Testis (tissue), 3 donors: ENCODE data around the gene PPAT. TPM values are rescaled to one million over a fixed set of nuclear protein-coding genes. Genes with fewer than 3 reads are reported as not detected.
"Not testable (repeated sequence)": the region's sequence is repeated elsewhere in the genome, so short reads cannot be mapped to it uniquely, and the experiment has no call there.

Experiments used
- DNase-seq: peaks from one replicate; pipeline ENCODE4 v3.0.0-alpha.2; 2019
- H3K27ac ChIP-seq, 2 donors: fragments of 200-600 bp; sonication (generic); one replicate each; pipeline ENCODE4 v1.5.1; 2019
- H3K27me3 ChIP-seq: fragments of 200-600 bp; sonication (generic); one replicate; pipeline ENCODE4 v1.5.1; 2019
- H3K36me3 ChIP-seq: fragments of 200-600 bp; sonication (generic); one replicate; pipeline ENCODE4 v1.5.1; 2017; ENCODE audit warnings: low read depth; ENCODE audit errors: missing control alignments
- H3K4me1 ChIP-seq: fragments of 200-600 bp; sonication (generic); one replicate; pipeline ENCODE4 v1.5.1; 2019
- H3K4me3 ChIP-seq, 2 donors: fragments of 200-600 bp; sonication (generic); one replicate each; pipeline ENCODE4 v1.5.1; 2017 to 2019
- H3K9me3 ChIP-seq: fragments of 200-600 bp; sonication (generic); one replicate; pipeline ENCODE4 v1.5.1; 2017
- POLR2A ChIP-seq: fragments of 450-650 bp; IDR thresholded peaks from one replicate; pipeline ENCODE4 v1.6.1; 2017; ENCODE audit warnings: antibody characterized with exemption, mild to moderate bottlenecking, moderate library complexity
- whole genome bisulfite sequencing, 2 donors: methylation state at CpG; one replicate each; pipeline ENCODE4 v1.1.5; 2018; 5-methylcytosine and 5-hydroxymethylcytosine counted together
- intact Hi-C: fragments of 100-400 bp; cut with DNase I; formaldehyde crosslinking; loops from one replicate; pipeline ENCODE4 v1.15.1; 2023; ENCODE audit warnings: low total_unique reads
- polyA plus RNA-seq: library from polyadenylated mRNA; stranded (reverse); fragments of 350-450 nt; fragmentation: Illumina TruSeq; extraction: RNeasy Lipid Tissue Mini Kit (QIAGEN cat#74804); gene quantifications from one replicate; pipeline ENCODE4 v1.2.3, GENCODE V29; 2014; ENCODE audit warnings: low read depth, low replicate concordance; ENCODE audit not compliant: insufficient read depth
- total RNA-seq, 2 donors: library from RNA; depleted of rRNA; stranded (reverse); fragments of >200 nt; gene quantifications; one replicate each; pipeline ENCODE4 v1.2.3, GENCODE V29; 2016
- TF ChIP-seq, protein P1 (sequence below), 3 experiments: fragments of 450-650 bp in 2 of 3; fragments of 200-600 bp in 1 of 3; sonication (generic) in 1 of 3; IDR thresholded peaks; one replicate each; pipeline ENCODE4 v1.5.1; 2016 to 2019; ENCODE audit warnings: antibody characterized with exemption in 3 of 3, mild to moderate bottlenecking in 2 of 3, moderate library complexity in 1 of 3

Gene PPAT
- total and polyA plus RNA-seq, 3 donors from 2014 or later = 14.9 to 22.5 (median 20.1) TPM

DNA sequence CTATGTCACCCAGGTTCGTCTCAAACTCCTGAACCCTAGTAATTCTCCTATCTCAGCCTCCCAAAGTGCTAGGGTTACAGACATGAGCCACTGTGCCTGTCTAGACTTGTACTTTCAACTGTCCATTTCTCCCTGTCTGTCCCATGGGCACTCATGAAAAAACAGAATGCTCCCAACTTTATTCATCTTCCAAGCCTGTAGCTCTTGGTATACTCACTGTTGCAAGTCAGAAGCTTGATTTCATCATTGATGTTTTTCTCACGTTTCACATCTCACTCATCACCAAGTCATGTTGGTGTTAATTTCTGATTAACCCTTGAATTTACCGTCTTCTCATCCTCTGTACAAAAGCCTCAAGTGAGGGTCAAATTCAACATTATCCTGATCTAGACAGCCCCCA is 24.7 kb upstream of the PPAT start:
- intact Hi-C loops = no loop called here
- H3K36me3 ChIP-seq = no peaks in the 10 kb centered on the region
- no peaks in the 10 kb centered on the region for H3K27me3 ChIP-seq
- H3K9me3 ChIP-seq = no peaks in the 10 kb centered on the region
- H3K27ac ChIP-seq = no peak overlapping the region
- H3K4me1 ChIP-seq = no peaks in the 10 kb centered on the region
- no peak overlapping the region for H3K4me3 ChIP-seq
- no peak for DNase-seq
- 80 to 85% methylated on average over 3 of the region's 3 CpGs for WGBS, 2 donors
- TF ChIP-seq, protein P1, sequence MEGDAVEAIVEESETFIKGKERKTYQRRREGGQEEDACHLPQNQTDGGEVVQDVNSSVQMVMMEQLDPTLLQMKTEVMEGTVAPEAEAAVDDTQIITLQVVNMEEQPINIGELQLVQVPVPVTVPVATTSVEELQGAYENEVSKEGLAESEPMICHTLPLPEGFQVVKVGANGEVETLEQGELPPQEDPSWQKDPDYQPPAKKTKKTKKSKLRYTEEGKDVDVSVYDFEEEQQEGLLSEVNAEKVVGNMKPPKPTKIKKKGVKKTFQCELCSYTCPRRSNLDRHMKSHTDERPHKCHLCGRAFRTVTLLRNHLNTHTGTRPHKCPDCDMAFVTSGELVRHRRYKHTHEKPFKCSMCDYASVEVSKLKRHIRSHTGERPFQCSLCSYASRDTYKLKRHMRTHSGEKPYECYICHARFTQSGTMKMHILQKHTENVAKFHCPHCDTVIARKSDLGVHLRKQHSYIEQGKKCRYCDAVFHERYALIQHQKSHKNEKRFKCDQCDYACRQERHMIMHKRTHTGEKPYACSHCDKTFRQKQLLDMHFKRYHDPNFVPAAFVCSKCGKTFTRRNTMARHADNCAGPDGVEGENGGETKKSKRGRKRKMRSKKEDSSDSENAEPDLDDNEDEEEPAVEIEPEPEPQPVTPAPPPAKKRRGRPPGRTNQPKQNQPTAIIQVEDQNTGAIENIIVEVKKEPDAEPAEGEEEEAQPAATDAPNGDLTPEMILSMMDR (IDR thresholded peaks at IDR 0.05) = no peak
- no peak for TF ChIP-seq POLR2A

DNA sequence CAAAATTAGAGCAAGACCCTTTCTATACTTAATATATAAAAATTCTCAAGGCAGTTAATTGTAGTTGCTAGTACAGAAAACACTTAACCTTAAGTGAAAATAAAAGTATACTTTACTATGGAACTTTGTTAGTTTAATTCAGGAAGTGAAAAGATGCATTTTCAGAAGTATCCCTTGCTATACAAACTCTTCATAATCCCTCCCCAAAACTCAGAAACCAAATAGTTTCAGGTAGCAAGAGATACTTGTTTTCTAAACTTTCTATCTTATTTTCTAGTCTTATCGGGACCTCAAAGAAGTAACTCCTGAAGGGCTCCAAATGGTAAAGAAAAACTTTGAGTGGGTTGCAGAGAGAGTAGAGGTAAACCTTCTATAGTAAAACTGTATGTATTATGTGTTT is 14.9 kb upstream of the PPAT start:
- DNase-seq = no peak
- WGBS, 2 donors = 84% methylated on average over 1 of the region's 1 CpG
- Histone ChIP-seq H3K36me3 (no peaks in the 10 kb centered on the region), H3K9me3 (no peaks in the 10 kb centered on the region), H3K27ac (no peak overlapping the region), H3K4me1 (no peaks in the 10 kb centered on the region), H3K4me3 (no peak overlapping the region), H3K27me3 (no peaks in the 10 kb centered on the region)
- TF ChIP-seq POLR2A = no peak
- TF ChIP-seq, protein P1 (IDR thresholded peaks at IDR 0.05) = no peak
- intact Hi-C loops = no loop called here

DNA sequence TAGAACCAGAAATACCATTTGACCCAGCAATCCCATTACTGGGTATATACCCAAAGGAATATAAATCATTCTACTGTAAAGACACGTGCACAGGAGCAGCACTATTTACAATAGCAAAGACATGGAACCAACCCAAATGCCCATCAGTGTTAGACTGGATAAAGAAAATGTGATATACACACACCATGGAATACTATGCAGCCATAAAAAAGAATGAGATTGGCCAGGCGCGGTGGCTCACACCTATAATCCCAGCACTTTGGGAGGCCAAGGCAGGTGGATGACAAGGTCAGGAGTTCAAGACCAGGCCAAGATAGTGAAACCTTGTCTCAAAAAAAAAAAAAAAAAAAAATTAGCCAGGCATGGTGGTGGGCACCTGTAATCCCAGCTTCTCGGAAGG is 14.1 kb upstream of the PPAT start:
- intact Hi-C loops, H3K9me3 ChIP-seq, H3K4me1 ChIP-seq, H3K27ac ChIP-seq, H3K4me3 ChIP-seq, H3K27me3 ChIP-seq, H3K36me3 ChIP-seq, DNase-seq: not testable (repeated sequence)
- WGBS, 2 donors = 95 to 96% methylated on average over 4 of the region's 4 CpGs

GRCh38 chr4:56448301-56448700 is 12.9 kb upstream of the PPAT start:
- Histone ChIP-seq H3K27ac (no peak overlapping the region), H3K27me3 (no peaks in the 10 kb centered on the region), H3K36me3 (no peaks in the 10 kb centered on the region), H3K9me3 (no peaks in the 10 kb centered on the region), H3K4me3 (no peak overlapping the region), H3K4me1 (no peaks in the 10 kb centered on the region)
- intact Hi-C loops = no loop called here
- no peak for TF ChIP-seq POLR2A
- TF ChIP-seq, protein P1 (IDR thresholded peaks at IDR 0.05) = no peak
- no peak for DNase-seq

GRCh38 chr4:56445699-56446098 is 10.3 kb upstream of the PPAT start:
- DNase-seq = no peak
- WGBS, 2 donors = 93 to 94% methylated on average over 1 of the region's 1 CpG
- no peak overlapping the region for H3K27ac ChIP-seq
- H3K27me3 ChIP-seq = no peaks in the 10 kb centered on the region
- H3K4me1 ChIP-seq = no peaks in the 10 kb centered on the region
- H3K9me3 ChIP-seq = no peaks in the 10 kb centered on the region
- TF ChIP-seq, protein P1 (IDR thresholded peaks at IDR 0.05) = no peak
- TF ChIP-seq POLR2A = no peak
- no peaks in the 10 kb centered on the region for H3K36me3 ChIP-seq
- no peak overlapping the region for H3K4me3 ChIP-seq
- intact Hi-C loops = no loop called here
